ENCODE results near the gene HYAL1.

HYAL1 gene

GRCh38 chr3:50269460-50269859, 33.9 kb downstream of the HYAL1 start:
- no peak for DNase-seq (ENCODE audit: insufficient read length, low spot score)
- no peak for FAIRE-seq
- no peak for TF ChIP-seq CTCF (IDR thresholded peaks at IDR 0.05; ENCODE audit: insufficient read depth, missing control alignments)

GRCh38 chr3:50268703-50269451, 34.5 kb downstream of the HYAL1 start, which contains the start of gene SEMA3B:
Gene SEMA3B, plus strand, starts transcription at chr3:50269147. Its CDS starts 94 bp downstream, at chr3:50269241.
- no peak for FAIRE-seq
- no peak for TF ChIP-seq CTCF (IDR thresholded peaks at IDR 0.05; ENCODE audit: insufficient read depth, missing control alignments)
- no peak for DNase-seq (ENCODE audit: insufficient read length, low spot score)

DNA sequence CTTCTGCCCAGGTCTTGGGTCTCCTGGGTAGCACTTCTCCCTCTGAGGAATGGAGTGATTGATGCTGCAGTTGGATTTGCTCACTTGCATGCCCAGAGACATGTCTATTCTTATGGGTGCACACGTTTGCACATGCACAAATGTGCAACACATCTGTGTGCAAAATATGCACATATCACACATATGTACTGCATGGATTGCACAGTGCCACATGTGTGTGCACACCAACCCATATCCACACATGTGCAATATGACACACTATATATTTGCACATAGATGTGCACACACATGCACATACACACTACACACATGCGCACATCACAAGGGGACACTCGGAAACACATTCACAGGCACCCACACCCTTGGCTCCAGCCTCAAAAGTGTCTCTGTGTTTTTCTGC, 35.1 kb downstream of the HYAL1 start:
- TF ChIP-seq CTCF (IDR thresholded peaks at IDR 0.05; ENCODE audit: insufficient read depth, missing control alignments): no peak
- DNase-seq (ENCODE audit: insufficient read length, low spot score) (no peak), FAIRE-seq (no peak)

- FAIRE-seq (no peak), DNase-seq (ENCODE audit: insufficient read length, low spot score) (no peak)
- TF ChIP-seq CTCF (IDR thresholded peaks at IDR 0.05; ENCODE audit: insufficient read depth, missing control alignments): no peak
Measured at GRCh38 chr3:50267280-50267913, 36.0 kb downstream of the HYAL1 start.

- DNase-seq (ENCODE audit: insufficient read length, low spot score) (no peak), FAIRE-seq (no peak)
- TF ChIP-seq CTCF (IDR thresholded peaks at IDR 0.05; ENCODE audit: insufficient read depth, missing control alignments): no peak
Measured at GRCh38 chr3:50266836-50267235, 36.5 kb downstream of the HYAL1 start.

DNA sequence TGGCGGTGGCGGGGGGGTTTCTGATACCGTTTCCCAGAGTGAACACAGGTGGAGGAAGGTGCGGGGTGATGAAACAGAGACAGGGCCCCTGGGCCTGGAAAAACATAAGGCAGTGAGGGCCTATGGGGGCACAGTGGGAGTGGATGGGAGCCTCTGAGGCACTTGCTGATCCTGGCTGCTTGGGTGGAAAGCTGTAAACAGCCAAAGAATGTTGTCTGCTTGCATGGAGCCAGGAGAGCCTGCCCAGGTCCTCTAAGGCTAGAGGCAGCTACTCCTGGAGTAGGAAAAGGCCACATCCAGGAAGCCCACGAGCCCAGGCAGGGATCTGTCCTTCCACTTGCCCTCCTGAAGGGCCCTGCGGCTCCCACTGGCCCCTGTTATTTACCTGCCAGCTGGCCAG, 37.4 kb downstream of the HYAL1 start:
- no peak for TF ChIP-seq CTCF (IDR thresholded peaks at IDR 0.05; ENCODE audit: insufficient read depth, missing control alignments)
- FAIRE-seq: no peak
- no peak for DNase-seq (ENCODE audit: insufficient read length, low spot score)

- DNase-seq (ENCODE audit: insufficient read length, low spot score) (no peak), FAIRE-seq (no peak)
- no peak for TF ChIP-seq CTCF (IDR thresholded peaks at IDR 0.05; ENCODE audit: insufficient read depth, missing control alignments)
Measured at GRCh38 chr3:50265571-50265970, 37.8 kb downstream of the HYAL1 start.

Data from D721Med (cell line).